Fibroblast of peridontal ligament (primary cell): ENCODE measurements around the gene SOX8.
"Not testable (repeated sequence)": the region's sequence is repeated elsewhere in the genome, so short reads cannot be mapped to it uniquely, and the experiment has no call there.

ENCODE experiments used
- DNase-seq: peaks from one replicate; pipeline ENCODE4 v3.0.0-alpha.2; 2010; ENCODE audit errors: extremely low read depth

The SOX8 gene

GRCh38 chr16:1025183-1025809 lies 43.7 kb downstream of the SOX8 start:
- DNase-seq: not testable (repeated sequence)

- no peak for DNase-seq
Measured at GRCh38 chr16:1026057-1026783, 44.6 kb downstream of the SOX8 start.

DNA sequence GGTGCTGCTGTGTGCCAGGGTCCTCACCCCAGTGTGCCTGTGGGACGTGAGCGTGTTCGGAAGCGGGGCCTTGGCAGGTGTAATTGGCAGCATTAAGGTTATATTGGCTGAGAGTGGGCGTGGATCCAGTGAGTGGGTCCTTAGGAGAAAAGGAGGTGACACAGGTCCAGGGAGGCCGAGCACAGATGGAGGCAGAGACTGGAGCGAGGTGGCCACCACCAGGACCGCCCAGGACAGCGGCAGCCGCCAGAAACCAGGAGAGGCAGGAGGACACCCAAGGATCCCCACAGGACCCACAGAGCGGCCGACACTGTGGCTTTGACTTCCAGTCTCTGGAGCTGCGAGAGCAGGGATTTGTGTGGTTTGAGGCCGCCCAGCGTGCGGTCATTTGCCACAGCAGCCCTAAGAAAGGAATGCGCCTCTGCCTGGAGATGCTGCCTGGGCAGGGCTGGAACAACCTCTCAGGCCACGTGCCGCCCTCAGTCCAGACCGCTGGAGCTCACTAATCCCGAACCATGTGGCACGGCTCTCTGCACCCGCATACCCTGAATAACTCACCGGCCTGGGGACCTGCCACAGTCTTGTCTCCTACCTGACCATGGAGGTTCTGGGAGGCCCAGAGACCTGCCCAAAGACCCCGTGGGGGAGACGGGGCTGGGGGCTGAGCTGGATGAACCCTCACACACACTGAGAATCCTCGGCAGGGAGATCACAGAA lies 45.4 kb downstream of the SOX8 start:
- DNase-seq: no peak

DNA sequence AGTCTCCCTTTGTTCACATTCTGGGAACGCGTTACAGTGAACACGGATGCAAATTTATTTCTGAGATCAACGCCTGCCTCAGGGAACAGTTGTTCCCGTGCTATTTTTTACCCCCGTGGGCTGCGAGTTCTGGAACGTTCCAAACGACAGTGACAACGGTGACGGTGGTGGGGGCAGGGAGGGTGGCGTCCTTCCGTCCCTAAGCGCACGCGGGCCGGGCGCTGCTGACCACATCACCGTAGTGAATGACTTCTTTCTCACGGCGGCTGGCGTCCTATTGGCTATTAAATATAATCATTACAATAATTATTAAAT lies 45.9 kb downstream of the SOX8 start:
- DNase-seq: no peak

DNA sequence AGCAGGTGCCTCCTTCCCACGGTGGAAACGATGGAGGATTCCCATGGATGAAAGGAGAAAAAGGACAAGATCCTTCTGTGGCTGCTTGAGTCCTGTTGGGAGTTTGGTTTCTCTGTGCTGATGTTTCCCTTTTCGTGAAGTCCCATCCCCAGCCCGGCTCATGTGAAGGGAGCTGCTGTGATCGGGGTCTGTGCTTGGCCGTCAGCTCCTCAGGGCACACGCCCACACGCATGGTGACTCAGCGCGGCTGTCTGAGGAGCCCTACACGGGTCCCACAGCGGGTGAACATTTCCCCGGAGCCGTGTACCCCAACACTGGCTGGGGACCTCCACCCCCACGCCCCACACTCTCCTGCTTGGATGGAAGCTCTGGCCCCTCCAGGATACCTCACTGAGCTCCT lies 46.5 kb downstream of the SOX8 start:
- no peak for DNase-seq

GRCh38 chr16:1028524-1029258 lies 47.1 kb downstream of the SOX8 start:
- DNase-seq: no peak

DNA sequence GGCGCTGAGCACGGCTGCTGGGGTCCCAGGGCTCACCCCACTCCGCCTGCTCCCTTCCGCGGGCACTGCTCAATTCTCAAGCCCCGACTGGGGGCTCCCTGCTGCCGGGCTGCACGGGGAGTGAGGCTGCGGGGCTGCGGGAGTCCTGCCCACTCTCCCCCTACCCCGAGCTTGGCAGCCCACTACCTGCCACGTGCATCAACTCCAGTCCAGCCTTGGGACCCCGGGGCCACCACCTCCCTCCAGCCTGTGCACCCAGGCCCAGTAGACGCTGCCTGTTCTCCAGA lies 47.6 kb downstream of the SOX8 start:
- no peak for DNase-seq

DNA sequence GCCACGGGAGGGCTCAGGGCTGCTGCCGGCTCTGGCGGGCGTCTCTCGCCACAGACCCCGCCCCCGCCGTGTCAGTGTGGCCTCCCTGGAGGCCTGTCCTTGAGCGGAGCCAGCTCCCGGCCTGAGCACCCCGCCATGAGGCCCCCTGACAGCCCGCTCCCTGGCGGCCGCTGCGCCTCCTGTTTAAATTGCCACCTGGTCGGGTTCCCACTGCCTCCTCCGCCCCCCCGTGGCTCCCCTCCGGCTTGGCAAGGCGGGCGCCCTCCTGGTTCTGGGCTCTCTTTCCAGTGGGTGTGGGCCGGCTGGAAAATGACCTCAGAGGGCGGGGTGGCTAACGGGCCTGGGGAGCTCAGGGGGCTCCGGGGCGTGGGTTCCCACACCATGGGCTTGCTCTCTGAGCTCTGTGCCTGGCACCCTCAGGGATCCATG lies 48.9 kb downstream of the SOX8 start:
- no peak for DNase-seq

GRCh38 chr16:1031666-1032065 lies 50.1 kb downstream of the SOX8 start:
- no peak for DNase-seq

- no peak for DNase-seq
Measured at GRCh38 chr16:1032607-1033006, 51.0 kb downstream of the SOX8 start.

- no peak for DNase-seq
Measured at GRCh38 chr16:1033128-1033679, 51.6 kb downstream of the SOX8 start.

DNA sequence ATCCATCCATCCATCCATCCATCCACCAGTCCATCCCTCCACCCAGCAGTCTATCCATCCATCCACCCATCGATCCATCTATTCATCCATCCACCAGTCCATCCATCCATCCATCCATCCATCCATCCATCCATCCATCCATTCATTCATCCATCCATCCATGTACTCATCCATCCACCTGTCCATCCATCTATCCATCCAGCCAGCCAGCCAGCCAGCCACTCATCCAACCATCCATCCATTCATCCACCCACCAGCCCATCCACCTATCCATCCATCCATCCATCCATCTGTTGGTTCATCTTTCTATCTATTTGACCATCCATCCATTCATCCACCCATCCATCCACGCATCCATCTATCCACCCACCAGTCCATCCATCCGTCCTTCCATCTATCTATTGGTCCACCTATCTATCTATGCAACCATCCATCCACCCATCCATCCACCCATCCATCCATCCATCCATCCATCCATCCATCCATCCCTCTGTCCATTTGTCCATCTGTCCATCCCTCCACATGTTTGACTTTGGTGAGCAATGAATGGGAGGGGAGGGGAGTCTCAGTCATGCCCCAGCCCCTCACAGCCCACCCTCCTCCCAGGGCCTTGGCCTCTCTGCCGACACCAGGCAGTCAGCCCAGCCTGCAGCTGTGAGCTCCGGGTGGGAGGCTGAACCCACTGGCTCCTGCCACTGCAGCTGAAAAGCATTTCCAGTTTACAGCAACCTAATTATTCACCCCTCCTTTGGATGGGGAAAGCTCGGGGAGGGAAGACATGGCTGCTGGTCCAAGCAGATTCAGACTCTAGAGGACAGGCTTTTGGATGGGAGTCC lies 52.9 kb downstream of the SOX8 start:
- no peak for DNase-seq

GRCh38 chr16:1035066-1035415 lies 53.5 kb downstream of the SOX8 start:
- DNase-seq: no peak

DNA sequence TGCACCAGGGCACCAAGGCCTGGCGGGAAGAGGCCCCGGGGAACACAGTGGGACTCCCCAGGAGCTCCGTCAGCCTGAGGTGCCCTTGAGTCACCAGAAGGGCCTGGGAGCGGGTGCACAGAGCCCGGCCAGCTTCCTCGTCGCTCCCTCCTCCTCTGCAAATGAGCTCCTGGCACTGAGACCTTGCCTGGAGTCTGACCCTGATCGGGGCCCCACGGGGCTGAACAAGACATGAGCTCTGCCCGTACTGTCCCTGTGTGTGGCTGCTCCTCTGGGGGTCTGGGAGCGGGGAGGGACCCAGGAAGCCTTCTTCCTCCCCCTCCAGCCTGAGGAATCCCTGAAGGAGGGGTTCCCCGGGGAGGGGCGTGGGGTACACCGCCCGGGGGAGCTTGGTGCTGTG lies 54.6 kb downstream of the SOX8 start:
- no peak for DNase-seq
